ENCODE results near the gene USP15. TPM values are rescaled to one million over a fixed set of nuclear protein-coding genes. Genes with fewer than 3 reads are reported as not detected.

Gene USP15
- 44.0 and 45.0 TPM in 2 replicates for total RNA-seq

DNA sequence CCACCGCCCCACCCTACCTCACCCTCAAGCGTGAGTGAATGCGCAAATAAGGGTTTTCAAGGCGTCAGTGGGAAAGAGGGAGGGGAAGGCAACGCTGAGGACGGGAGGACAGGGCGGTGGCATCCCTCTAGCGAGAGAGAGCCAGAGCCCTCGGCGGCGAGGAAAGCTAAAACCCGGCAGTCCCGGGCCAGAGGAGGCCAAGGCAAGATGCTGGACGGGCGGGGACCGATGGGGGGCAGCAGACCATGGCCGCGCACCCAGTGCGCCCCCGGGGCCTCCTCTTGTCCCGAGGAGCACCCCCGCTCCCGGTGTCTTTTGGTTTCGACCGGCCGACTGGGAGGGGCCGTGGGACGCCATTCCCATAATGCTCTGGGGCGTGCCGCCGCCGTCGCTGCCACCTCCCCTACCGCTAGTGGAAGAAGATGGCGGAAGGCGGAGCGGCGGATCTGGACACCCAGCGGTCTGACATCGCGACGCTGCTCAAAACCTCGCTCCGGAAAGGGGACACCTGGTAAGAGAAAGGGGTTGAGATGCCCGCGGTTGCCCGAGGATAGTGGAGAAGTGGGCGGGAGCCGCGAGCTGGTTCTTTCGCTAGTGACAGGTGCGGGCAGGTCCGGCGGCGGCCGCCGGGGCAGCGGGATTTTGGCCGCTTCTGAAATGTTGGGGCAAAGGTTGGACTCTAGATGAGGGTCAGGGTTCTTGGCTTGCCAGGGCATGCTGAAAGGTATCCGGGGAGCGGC, at the start of gene USP15:
Gene USP15, plus strand, starts transcription at position 412 of the 740 bp plus-strand sequence. Its CDS starts 11 bp downstream, at position 423.

Small RNA genes lying within 50 kb of the gene (small RNA-seq; reads per million reads assigned to genes)
- not detected for gene RF00017
- not detected for gene RNU6-595P

Other genes starting within 250 kb of the USP15 start
- gene MON2, start 206.4 kb downstream of the USP15 start, total RNA-seq: 53.0 and 55.7 TPM in 2 replicates

All from placental epithelial cell (primary cell).